HCT116 (cell line): ENCODE data around the gene SZT2.

ENCODE experiments used
- ATF3 ChIP-seq: IDR thresholded peaks from 2 replicates; pipeline ENCODE4 v1.6.1; 2012
- EZH2 ChIP-seq: fragments of 200-600 bp; sonication (generic); IDR thresholded peaks from 2 replicates; pipeline ENCODE4 v1.6.1; 2017; ENCODE audit warnings: antibody characterized with exemption, mixed run types
- JUND ChIP-seq: IDR thresholded peaks from 2 replicates; pipeline ENCODE4 v1.6.1; 2012
- POLR2A ChIP-seq: IDR thresholded peaks from 2 replicates; pipeline ENCODE4 v1.7.0; 2011; ENCODE audit warnings: borderline replicate concordance; ENCODE audit not compliant: insufficient read depth, insufficient read length; ENCODE audit errors: extremely low read depth
- POLR2AphosphoS5 ChIP-seq: IDR thresholded peaks from 2 replicates; pipeline ENCODE4 v1.6.1; 2011; ENCODE audit warnings: mild to moderate bottlenecking, low read depth, low read length, moderate library complexity
- RAD21 ChIP-seq: IDR thresholded peaks from 2 replicates; pipeline ENCODE4 v1.6.1; 2012; ENCODE audit warnings: low read depth, mild to moderate bottlenecking
- SP1 ChIP-seq: IDR thresholded peaks from 2 replicates; pipeline ENCODE4 v1.6.1; 2012; ENCODE audit warnings: low read depth
- TCF7L2 ChIP-seq: IDR thresholded peaks from 2 replicates; pipeline ENCODE4 v1.7.0; 2011; ENCODE audit warnings: borderline replicate concordance, inconsistent platforms; ENCODE audit not compliant: insufficient read depth, insufficient read length; ENCODE audit errors: extremely low read depth
- TF ChIP-seq, protein P1 (sequence below): IDR thresholded peaks from 2 replicates; pipeline ENCODE4 v1.6.1; 2012; ENCODE audit warnings: low read depth
- TF ChIP-seq, protein P2 (sequence below), 3 experiments: fragments of 200-600 bp in 1 of 3; sonication (generic) in 1 of 3; IDR thresholded peaks in 2 of 3; conservative IDR thresholded peaks in 1 of 3; 2 replicates each; pipeline ENCODE4 v1.5.1; 2012 to 2017; ENCODE audit warnings: low read depth in 2 of 3, low read length in 2 of 3, antibody characterized with exemption in 1 of 3, borderline replicate concordance in 1 of 3, control low read depth in 1 of 3, mild to moderate bottlenecking in 1 of 3, mixed read lengths in 1 of 3, mixed run types in 1 of 3, moderate library complexity in 1 of 3; ENCODE audit not compliant: insufficient read depth in 1 of 3
- TF ChIP-seq, protein P3 (sequence below): IDR thresholded peaks from 2 replicates; pipeline ENCODE4 v1.6.1; 2012

DNA sequence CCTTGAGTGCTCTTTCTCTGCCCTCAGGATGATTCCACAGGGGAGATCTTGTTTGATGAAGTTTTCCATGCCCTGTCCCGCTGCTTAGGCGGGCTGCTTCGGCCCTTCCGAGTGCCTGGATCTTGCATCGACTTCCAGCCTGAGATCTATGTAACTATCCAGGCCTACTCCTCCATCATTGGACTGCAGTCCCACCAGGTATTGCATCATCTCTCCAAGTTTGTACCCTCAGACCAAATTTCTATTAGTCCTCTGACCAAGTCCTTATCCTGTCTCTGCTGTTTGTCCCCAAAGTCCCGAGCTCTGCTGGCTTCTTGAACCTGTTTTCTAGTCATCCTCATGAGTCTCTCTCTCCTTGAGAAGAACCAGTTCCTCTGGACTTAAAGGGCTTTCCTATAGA lies 14.7 kb downstream of the SZT2 start:
- TF ChIP-seq EZH2 (no peak), SP1 (no peak), JUND (no peak), POLR2AphosphoS5 (no peak), POLR2A (no peak), TCF7L2 (no peak), ATF3 (no peak), RAD21 (no peak)
- TF ChIP-seq, protein P1, sequence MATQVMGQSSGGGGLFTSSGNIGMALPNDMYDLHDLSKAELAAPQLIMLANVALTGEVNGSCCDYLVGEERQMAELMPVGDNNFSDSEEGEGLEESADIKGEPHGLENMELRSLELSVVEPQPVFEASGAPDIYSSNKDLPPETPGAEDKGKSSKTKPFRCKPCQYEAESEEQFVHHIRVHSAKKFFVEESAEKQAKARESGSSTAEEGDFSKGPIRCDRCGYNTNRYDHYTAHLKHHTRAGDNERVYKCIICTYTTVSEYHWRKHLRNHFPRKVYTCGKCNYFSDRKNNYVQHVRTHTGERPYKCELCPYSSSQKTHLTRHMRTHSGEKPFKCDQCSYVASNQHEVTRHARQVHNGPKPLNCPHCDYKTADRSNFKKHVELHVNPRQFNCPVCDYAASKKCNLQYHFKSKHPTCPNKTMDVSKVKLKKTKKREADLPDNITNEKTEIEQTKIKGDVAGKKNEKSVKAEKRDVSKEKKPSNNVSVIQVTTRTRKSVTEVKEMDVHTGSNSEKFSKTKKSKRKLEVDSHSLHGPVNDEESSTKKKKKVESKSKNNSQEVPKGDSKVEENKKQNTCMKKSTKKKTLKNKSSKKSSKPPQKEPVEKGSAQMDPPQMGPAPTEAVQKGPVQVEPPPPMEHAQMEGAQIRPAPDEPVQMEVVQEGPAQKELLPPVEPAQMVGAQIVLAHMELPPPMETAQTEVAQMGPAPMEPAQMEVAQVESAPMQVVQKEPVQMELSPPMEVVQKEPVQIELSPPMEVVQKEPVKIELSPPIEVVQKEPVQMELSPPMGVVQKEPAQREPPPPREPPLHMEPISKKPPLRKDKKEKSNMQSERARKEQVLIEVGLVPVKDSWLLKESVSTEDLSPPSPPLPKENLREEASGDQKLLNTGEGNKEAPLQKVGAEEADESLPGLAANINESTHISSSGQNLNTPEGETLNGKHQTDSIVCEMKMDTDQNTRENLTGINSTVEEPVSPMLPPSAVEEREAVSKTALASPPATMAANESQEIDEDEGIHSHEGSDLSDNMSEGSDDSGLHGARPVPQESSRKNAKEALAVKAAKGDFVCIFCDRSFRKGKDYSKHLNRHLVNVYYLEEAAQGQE = no peak
- TF ChIP-seq, protein P2, sequence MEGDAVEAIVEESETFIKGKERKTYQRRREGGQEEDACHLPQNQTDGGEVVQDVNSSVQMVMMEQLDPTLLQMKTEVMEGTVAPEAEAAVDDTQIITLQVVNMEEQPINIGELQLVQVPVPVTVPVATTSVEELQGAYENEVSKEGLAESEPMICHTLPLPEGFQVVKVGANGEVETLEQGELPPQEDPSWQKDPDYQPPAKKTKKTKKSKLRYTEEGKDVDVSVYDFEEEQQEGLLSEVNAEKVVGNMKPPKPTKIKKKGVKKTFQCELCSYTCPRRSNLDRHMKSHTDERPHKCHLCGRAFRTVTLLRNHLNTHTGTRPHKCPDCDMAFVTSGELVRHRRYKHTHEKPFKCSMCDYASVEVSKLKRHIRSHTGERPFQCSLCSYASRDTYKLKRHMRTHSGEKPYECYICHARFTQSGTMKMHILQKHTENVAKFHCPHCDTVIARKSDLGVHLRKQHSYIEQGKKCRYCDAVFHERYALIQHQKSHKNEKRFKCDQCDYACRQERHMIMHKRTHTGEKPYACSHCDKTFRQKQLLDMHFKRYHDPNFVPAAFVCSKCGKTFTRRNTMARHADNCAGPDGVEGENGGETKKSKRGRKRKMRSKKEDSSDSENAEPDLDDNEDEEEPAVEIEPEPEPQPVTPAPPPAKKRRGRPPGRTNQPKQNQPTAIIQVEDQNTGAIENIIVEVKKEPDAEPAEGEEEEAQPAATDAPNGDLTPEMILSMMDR (IDR thresholded peaks at IDR 0.05 in 2 of 3, conservative IDR thresholded peaks at IDR 0.05 in 1 of 3; ENCODE audit: borderline replicate concordance in 1 of 3, insufficient read depth in 1 of 3, low read depth in 2 of 3, low read length in 2 of 3) = no peak
- TF ChIP-seq, protein P3, sequence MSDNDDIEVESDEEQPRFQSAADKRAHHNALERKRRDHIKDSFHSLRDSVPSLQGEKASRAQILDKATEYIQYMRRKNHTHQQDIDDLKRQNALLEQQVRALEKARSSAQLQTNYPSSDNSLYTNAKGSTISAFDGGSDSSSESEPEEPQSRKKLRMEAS = no peak
